ENCODE data around the gene BRSK1.

BRSK1 gene

DNA sequence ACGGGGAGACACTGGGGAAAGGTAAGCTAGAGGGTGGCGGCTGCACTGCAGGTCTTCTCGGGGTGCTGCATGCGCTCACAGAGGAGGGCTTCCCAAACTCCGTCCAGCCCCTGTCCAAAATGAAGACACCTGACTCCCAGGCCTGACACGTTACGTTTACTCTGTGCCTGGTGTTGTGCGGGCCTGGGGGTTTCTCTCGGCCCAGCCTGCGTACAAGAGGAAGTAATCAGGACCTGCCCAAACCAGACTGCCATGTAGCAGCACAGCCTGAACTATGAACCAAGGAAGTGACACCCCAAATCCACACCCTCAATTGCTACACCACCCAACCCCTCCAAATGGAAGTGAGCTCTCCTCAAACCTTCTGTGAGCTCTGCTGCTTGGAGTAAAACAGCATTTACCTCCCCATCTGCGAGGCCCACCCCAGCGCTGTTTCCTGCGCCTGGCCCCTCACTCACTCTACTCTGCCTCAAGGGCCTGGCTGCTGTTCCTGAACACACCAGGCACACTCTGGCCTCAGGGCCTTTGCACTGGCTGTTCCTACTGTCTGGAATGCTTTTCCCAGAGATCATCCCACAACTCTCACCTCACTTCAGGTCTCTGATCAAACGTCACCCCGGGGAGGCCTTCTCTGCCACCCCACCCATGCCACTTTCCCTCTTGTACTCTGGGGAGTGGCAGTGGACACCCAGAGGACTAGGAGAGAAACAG is 6.9 kb upstream of the BRSK1 start:
- peaks cover 39% of the 10 kb centered on the region for H3K4me1 Mint-ChIP-seq (ENCODE audit: low read depth)
- peak overlapping the region; percentile 9 for H3K4me3 Mint-ChIP-seq
- peaks cover 68% of the 10 kb centered on the region for H3K36me3 Mint-ChIP-seq (ENCODE audit: low read depth)
- H3K9me3 Mint-ChIP-seq, result no peaks in the 10 kb centered on the region
- no peaks in the 10 kb centered on the region for H3K27me3 Mint-ChIP-seq
- H3K27ac Mint-ChIP-seq, result peak overlapping the region; percentile 68
- DNase-seq, result no peak

DNA sequence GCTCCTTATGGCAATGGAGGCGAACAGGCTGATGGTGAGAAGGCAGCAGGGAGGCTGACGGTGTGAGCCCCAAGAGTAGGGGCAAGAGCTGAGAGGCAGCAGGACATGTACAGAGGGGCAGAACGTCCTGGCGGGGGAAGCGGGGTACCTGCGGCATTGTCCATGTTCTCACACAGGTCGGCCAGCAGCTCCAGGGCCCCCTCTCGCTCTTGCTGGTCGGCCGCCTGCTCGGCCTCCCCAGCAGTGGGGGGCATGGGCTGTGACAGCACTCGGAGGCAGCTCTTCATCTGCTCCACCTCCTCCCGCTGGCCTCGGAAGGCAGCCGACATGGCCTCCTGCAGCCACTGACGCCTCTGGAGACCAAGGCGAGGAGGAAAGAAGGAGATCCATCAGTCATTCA is 6.3 kb upstream of the BRSK1 start:
- no peaks in the 10 kb centered on the region for H3K9me3 Mint-ChIP-seq
- DNase-seq, result no peak
- no peaks in the 10 kb centered on the region for H3K27me3 Mint-ChIP-seq
- no peak overlapping the region for H3K27ac Mint-ChIP-seq
- H3K4me1 Mint-ChIP-seq (ENCODE audit: low read depth), result peaks cover 39% of the 10 kb centered on the region
- peak overlapping the region; percentile 9 for H3K4me3 Mint-ChIP-seq
- H3K36me3 Mint-ChIP-seq (ENCODE audit: low read depth), result peaks cover 61% of the 10 kb centered on the region

DNA sequence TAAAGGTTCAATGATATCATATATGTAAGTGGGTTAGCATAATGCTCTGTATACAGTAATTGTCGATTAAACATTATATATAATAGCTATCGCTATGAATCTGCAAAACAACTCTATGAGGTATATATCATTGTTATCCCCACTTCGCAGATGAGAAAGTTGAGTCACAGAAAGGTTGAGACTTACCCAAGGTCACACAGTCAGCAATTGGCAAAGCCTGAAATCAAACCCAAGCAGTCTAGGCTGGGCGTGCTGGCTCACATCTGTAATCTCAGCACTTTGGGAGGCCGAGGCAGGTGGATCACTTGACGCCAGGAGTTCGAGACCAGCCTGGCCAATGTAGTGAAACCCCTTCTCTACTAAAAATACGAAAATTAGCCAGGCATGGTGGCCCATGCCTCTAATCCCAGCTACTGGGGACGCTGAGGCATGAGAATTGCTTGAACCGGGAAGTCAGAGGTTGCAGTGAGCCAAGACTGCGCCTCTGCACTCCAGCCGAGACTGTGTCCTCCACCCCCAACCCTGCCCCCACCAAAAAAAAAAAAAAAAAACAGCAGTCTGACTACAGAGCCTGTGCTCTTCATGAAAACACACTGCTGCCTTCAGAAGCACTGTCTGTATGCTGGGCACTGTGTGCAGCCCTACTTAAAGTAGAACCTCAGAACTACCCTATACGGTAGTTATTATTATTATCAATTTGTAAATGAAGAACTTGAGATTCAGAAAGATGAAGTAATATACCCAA is 5.2 kb upstream of the BRSK1 start:
- Mint-ChIP-seq H3K27ac (peak overlapping the region; percentile 99), H3K36me3 (ENCODE audit: low read depth) (peaks cover 51% of the 10 kb centered on the region), H3K9me3 (no peaks in the 10 kb centered on the region), H3K4me1 (ENCODE audit: low read depth) (peaks cover 47% of the 10 kb centered on the region), H3K4me3 (peak overlapping the region; percentile 100), H3K27me3 (no peaks in the 10 kb centered on the region)
- DNase-seq, result no peak

DNA sequence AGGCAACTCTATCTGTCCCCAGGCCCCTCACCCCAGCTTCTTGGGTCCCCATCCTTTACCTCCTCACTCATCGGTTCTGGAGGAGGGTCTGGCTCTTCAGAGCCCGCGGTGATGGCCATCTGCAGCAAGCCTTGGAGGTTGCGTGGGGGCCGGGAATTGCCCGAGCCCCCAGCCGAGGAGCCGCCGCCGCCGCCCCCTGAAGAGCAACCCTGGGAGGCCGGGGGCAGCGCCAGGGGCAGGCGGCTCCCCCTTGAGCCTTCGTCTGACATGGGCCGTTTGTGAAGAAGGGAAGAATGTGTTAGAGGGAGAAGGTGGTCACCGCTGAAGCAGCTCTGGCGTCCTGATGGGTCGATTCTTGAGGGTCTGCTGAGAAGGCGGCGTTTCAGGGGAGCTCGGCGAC is 4.5 kb upstream of the BRSK1 start:
- Mint-ChIP-seq H3K27ac (peak overlapping the region; percentile 99), H3K4me1 (ENCODE audit: low read depth) (peaks cover 48% of the 10 kb centered on the region), H3K27me3 (no peaks in the 10 kb centered on the region), H3K9me3 (no peaks in the 10 kb centered on the region), H3K4me3 (peak overlapping the region; percentile 100), H3K36me3 (ENCODE audit: low read depth) (peaks cover 44% of the 10 kb centered on the region)
- no peak for DNase-seq

DNA sequence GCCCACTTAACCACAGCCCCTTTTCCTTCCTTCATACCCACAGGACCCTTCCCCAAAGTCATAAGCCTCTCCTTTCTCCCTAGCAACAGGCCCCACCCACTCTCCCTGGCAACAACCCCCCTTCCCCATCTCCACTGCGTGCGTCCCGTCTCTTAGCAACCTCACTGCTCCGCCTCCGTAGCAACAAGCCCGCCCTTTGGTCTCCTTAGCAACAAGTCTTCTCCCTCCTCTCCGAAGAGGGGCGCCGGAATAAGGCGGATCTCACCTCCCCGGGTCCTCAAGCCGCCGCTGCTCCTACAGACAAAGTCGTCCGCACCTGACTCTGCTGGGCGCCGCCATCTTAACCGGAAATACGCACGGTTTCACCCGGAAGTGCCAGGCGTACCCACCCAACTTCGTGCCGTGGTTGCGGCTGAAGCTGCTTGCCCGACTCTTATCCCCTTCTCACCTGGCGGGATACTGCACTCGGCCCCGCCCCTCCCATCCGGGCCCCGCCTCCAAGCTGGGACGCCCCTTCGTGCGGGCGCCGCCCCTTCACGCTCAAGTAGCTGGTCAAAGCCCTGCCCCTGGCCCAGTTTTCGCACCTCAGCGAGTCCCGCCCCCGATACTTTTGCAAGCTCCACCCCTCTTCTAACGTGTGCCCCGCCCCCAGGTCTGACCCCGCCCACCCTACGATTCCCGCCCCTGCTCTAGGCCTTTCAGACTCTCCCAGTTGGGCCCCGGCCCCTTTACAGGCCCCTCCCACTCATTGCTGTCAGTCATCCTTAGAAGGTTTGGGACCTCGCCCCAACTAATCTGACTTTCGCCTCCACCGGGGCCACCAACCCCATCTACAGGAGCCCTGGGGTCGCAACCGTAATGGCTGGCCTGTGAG is 3.8 kb upstream of the BRSK1 start, which contains the start of gene HSPBP1:
Gene HSPBP1, minus strand, starts transcription at position 341 of the 874 bp plus-strand sequence. CDS start 502 bp downstream, outside the sequence.
- H3K36me3 Mint-ChIP-seq (ENCODE audit: low read depth), result peaks cover 38% of the 10 kb centered on the region
- DNase-seq, result peak; percentile 98
- H3K9me3 Mint-ChIP-seq, result no peaks in the 10 kb centered on the region
- no peaks in the 10 kb centered on the region for H3K27me3 Mint-ChIP-seq
- peaks cover 48% of the 10 kb centered on the region for H3K4me1 Mint-ChIP-seq (ENCODE audit: low read depth)
- peak within 1 kb of the TSS; percentile 99 for H3K27ac Mint-ChIP-seq
- peak within 1 kb of the TSS; percentile 100 for H3K4me3 Mint-ChIP-seq

DNA sequence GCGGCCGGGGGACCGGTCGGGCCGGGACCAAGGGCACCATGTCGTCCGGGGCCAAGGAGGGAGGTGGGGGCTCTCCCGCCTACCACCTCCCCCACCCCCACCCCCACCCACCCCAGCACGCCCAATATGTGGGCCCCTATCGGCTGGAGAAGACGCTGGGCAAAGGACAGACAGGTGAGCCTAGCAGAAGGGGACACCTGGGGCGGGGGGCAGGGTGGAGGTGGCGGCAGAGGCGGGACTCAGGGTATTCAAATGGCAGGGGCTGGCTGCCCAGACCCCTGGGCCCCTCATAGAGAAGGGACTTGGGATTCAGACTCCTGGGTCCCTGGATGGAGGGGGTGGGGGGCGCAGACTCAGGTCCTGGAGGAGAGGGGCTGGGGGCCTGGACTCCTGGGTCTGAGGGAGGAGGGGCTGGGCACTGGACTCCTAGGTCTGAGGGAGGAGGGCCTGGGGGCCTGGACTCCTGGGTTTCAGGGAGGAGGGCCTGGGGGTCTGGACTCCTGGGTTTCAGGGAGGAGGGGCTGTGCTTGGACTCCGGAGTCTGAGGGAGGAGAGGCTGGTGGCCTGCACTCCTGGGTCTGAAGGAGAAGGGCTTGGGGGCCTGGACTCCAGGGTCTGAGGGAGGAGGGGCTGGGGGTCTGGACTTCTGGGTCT is 735 bp downstream of the BRSK1 start:
- H3K36me3 Mint-ChIP-seq (ENCODE audit: low read depth), result peaks cover 4% of the 10 kb centered on the region
- peaks cover 22% of the 10 kb centered on the region for H3K4me1 Mint-ChIP-seq (ENCODE audit: low read depth)
- DNase-seq, result no peak
- no peaks in the 10 kb centered on the region for H3K27me3 Mint-ChIP-seq
- peak overlapping the region; percentile 41 for H3K4me3 Mint-ChIP-seq
- H3K27ac Mint-ChIP-seq, result peak overlapping the region; percentile 44
- H3K9me3 Mint-ChIP-seq, result no peaks in the 10 kb centered on the region

DNA sequence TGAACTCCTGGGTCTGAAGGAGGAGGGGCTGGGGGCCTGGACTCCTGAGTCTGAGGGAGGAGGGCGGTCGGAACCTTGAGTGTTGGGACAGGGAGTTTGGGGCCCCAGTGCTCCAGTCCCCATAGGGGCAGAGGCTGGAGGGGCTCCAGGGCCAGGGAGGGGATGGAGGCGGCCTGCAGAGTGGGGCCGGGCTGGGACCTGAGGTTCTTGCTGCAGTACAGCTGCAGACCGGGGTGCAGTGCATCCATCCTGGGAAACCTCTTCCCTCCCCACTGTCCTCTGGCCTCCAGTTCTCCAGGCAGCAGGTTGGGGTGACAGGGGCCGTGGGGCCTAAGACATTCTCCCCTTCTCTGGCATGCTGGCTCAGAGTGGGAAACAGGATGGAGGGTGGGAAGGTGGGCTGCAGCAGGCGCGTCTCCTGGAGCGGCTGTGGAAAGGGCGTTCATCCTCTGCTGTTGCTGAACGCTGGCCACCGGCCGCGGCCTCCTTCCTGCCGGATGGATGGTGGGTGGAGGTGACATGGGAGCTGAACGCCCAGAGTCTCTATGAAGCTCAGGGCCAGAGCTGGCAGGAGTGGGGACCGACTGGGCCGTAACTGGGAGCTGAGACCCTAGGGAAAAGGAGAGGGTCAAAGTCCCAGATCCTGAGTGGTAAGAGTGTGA is 1.6 kb downstream of the BRSK1 start:
- Mint-ChIP-seq H3K4me3 (peak overlapping the region; percentile 41), H3K4me1 (ENCODE audit: low read depth) (peaks cover 17% of the 10 kb centered on the region), H3K27ac (peak overlapping the region; percentile 44)

DNA sequence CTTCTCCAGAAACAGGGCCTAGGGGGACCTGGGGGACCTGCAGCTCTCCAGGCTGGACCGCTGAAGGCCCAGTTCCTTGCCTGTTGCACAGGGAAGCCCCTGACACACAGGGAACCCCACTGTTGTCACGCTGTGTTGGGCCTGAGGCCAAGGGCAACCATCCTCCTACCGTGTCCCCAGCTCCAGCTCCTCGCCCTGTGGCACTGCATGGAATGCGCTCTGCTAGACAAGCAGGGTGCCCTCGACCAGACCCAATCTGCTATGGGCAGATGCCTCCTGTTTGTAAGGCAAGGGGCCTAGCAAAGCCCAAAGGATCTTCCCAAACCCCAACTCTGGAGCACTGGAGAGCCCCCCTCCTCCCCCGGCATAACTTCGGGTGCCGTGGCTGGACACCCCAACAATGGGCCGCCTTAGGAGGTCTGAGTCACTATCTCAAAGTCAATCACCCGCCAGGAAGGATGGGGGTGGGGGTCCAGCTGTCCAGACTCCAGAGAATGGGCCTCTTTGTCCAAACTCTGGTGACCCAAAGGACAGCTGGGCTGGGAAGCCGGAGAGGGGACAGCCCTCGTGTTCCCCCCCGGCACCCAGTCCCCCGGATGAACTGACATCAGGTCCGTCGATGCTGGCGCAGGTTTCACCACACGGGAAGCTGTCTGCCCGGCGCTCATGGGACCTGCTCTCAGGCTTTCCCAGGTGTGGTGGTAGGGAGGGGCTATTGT is 3.7 kb downstream of the BRSK1 start:
- DNase-seq, result no peak
- Mint-ChIP-seq H3K4me3 (no peak overlapping the region), H3K4me1 (ENCODE audit: low read depth) (peaks cover 14% of the 10 kb centered on the region), H3K36me3 (ENCODE audit: low read depth) (no peaks in the 10 kb centered on the region), H3K27me3 (no peaks in the 10 kb centered on the region), H3K27ac (no peak overlapping the region), H3K9me3 (no peaks in the 10 kb centered on the region)

More for the DNA sequence above, 1.6 kb downstream of the BRSK1 start:
- Mint-ChIP-seq H3K9me3 (no peaks in the 10 kb centered on the region), H3K27me3 (no peaks in the 10 kb centered on the region), H3K36me3 (ENCODE audit: low read depth) (no peaks in the 10 kb centered on the region)
- DNase-seq, result no peak

DNA sequence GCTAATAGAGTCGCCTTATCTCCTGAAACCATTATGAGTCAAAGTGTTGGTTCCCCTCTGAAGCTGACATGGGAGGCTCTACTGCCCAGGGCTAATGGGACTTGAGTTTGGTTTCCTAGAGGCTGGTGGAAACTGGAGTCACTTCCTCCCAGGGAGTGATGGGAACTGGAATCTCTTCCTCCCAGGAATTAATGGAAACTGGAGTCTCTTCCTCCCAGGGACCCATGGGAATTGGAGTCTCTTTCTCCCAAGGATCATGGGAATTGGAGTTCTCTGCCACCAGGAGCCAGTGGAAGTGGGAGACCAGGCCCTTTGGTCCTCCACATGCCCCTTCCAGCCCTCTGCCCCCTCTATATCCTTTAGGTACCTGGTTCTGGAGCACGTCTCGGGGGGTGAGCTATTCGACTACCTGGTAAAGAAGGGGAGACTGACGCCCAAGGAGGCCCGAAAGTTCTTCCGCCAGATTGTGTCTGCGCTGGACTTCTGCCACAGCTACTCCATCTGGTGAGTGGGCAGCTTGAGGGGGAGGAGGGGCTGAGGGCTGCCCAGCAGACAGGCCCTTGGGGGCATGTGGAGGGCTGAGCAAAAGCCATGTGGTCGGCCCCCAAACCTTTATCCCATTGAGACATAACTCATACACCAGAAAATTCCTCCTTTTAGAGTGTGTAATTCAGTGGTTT is 5.5 kb downstream of the BRSK1 start:
- Mint-ChIP-seq H3K36me3 (ENCODE audit: low read depth) (no peaks in the 10 kb centered on the region), H3K27me3 (no peaks in the 10 kb centered on the region), H3K4me3 (no peak overlapping the region), H3K9me3 (no peaks in the 10 kb centered on the region), H3K4me1 (ENCODE audit: low read depth) (peaks cover 5% of the 10 kb centered on the region), H3K27ac (no peak overlapping the region)
- DNase-seq, result no peak

DNA sequence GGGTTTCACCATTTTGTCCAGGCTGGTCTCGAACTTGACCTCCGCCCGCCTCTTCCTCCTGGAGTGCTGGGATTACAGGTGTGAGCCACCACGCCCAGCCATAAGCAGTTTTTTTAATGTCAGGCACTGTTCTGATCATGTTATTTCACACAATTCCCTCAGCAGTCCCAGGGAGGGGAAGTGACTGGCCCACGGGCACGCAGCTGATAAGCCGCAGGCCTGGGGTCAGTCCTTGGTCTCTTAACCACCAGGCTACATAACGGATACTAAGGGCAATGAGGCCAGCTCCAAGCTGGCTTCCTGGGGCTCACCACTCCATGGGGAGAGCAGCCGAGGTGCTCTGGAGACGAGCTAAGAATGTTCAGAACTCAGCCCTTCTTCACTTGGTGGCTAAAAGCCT is 13.5 kb downstream of the BRSK1 start:
- Mint-ChIP-seq H3K4me3 (no peak overlapping the region), H3K27me3 (no peaks in the 10 kb centered on the region), H3K36me3 (ENCODE audit: low read depth) (no peaks in the 10 kb centered on the region), H3K4me1 (ENCODE audit: low read depth) (peaks cover 10% of the 10 kb centered on the region), H3K9me3 (no peaks in the 10 kb centered on the region), H3K27ac (no peak overlapping the region)
- no peak for DNase-seq

DNA sequence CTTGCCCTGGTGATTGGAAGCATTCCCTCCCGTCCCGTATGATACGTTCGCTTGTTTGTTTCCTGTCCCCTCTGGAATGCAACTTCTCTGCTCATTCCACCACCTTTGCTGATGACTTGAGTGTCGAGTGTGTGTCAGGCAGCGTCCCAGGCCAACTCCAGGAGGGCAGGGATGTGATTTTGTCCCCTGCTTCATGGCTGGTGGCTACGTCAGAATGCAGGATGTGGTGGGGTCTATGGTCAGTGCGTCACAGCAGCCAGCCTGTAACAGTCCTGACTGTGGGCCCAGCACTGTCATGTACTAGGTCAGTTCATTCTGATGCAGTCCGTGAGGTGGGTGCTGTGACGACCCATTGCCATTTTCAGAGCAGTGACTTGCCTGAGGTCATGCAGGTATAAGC is 16.2 kb downstream of the BRSK1 start:
- no peaks in the 10 kb centered on the region for H3K9me3 Mint-ChIP-seq
- no peak overlapping the region for H3K27ac Mint-ChIP-seq
- no peaks in the 10 kb centered on the region for H3K36me3 Mint-ChIP-seq (ENCODE audit: low read depth)
- no peak overlapping the region for H3K4me3 Mint-ChIP-seq
- peaks cover 10% of the 10 kb centered on the region for H3K4me1 Mint-ChIP-seq (ENCODE audit: low read depth)
- H3K27me3 Mint-ChIP-seq, result no peaks in the 10 kb centered on the region
- DNase-seq, result no peak

DNA sequence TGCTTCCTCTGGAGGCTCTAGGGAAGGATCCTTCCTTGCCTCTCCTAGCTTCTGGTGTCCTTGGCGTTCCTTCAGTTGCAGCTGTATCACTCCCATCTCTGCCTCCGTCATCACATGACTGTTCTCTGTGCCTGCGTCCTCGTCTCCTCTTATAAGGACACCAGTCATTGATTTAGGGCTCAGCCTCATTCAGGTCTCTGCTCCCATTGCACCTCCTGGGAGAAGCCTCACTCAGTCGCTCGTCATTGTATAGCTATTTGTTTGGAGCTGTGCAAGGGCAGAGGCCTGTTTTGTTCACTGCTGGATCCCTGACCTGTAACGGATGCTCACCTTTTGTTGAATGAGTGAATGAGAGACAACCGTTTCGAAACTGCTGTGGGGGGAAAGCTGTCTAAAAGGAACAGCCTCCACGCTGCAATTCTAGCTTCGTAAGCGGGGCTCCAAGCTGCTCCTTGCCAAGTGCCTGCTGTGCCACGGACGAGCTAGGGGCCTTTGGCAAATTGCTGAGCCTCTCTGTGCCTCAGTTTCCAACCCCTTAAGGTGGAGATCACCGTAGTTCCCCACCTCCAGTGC is 17.2 kb downstream of the BRSK1 start:
- Mint-ChIP-seq H3K27ac (no peak overlapping the region), H3K36me3 (ENCODE audit: low read depth) (peaks cover 2% of the 10 kb centered on the region), H3K27me3 (no peaks in the 10 kb centered on the region), H3K9me3 (no peaks in the 10 kb centered on the region), H3K4me3 (peak overlapping the region; percentile 86), H3K4me1 (ENCODE audit: low read depth) (peaks cover 12% of the 10 kb centered on the region)
- DNase-seq, result no peak
